ENCODE measurements around the gene MED27.

The MED27 gene

GRCh38 chr9:132025766-132026165 is 53.9 kb downstream of the MED27 start:
- DNase-seq (ENCODE audit: low read depth in 1 of 2, low spot score in 1 of 2) = no peak
- TF ChIP-seq, protein P1, sequence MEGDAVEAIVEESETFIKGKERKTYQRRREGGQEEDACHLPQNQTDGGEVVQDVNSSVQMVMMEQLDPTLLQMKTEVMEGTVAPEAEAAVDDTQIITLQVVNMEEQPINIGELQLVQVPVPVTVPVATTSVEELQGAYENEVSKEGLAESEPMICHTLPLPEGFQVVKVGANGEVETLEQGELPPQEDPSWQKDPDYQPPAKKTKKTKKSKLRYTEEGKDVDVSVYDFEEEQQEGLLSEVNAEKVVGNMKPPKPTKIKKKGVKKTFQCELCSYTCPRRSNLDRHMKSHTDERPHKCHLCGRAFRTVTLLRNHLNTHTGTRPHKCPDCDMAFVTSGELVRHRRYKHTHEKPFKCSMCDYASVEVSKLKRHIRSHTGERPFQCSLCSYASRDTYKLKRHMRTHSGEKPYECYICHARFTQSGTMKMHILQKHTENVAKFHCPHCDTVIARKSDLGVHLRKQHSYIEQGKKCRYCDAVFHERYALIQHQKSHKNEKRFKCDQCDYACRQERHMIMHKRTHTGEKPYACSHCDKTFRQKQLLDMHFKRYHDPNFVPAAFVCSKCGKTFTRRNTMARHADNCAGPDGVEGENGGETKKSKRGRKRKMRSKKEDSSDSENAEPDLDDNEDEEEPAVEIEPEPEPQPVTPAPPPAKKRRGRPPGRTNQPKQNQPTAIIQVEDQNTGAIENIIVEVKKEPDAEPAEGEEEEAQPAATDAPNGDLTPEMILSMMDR (IDR thresholded peaks at IDR 0.05; ENCODE audit: insufficient read depth, low read length) = no peak
- no peak for TF ChIP-seq SPI1 (IDR thresholded peaks at IDR 0.05; ENCODE audit: borderline replicate concordance, low read depth)
- no peak for TF ChIP-seq POLR2AphosphoS5 (IDR thresholded peaks at IDR 0.05; ENCODE audit: low read depth)
- TF ChIP-seq GABPA (IDR thresholded peaks at IDR 0.05; ENCODE audit: low read depth) = no peak
- TF ChIP-seq, protein P2, sequence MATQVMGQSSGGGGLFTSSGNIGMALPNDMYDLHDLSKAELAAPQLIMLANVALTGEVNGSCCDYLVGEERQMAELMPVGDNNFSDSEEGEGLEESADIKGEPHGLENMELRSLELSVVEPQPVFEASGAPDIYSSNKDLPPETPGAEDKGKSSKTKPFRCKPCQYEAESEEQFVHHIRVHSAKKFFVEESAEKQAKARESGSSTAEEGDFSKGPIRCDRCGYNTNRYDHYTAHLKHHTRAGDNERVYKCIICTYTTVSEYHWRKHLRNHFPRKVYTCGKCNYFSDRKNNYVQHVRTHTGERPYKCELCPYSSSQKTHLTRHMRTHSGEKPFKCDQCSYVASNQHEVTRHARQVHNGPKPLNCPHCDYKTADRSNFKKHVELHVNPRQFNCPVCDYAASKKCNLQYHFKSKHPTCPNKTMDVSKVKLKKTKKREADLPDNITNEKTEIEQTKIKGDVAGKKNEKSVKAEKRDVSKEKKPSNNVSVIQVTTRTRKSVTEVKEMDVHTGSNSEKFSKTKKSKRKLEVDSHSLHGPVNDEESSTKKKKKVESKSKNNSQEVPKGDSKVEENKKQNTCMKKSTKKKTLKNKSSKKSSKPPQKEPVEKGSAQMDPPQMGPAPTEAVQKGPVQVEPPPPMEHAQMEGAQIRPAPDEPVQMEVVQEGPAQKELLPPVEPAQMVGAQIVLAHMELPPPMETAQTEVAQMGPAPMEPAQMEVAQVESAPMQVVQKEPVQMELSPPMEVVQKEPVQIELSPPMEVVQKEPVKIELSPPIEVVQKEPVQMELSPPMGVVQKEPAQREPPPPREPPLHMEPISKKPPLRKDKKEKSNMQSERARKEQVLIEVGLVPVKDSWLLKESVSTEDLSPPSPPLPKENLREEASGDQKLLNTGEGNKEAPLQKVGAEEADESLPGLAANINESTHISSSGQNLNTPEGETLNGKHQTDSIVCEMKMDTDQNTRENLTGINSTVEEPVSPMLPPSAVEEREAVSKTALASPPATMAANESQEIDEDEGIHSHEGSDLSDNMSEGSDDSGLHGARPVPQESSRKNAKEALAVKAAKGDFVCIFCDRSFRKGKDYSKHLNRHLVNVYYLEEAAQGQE (IDR thresholded peaks at IDR 0.05; ENCODE audit: insufficient replicate concordance, low read depth) = no peak

GRCh38 chr9:132024589-132024988 is 55.1 kb downstream of the MED27 start:
- H3K27me3 ChIP-seq (ENCODE audit: insufficient read depth, poor library complexity, severe bottlenecking) = no peaks in the 10 kb centered on the region
- no peak for DNase-seq (ENCODE audit: low read depth in 1 of 2, low spot score in 1 of 2)
- TF ChIP-seq POLR2AphosphoS5 (IDR thresholded peaks at IDR 0.05; ENCODE audit: low read depth) (no peak), SPI1 (IDR thresholded peaks at IDR 0.05; ENCODE audit: borderline replicate concordance, low read depth) (no peak), GABPA (IDR thresholded peaks at IDR 0.05; ENCODE audit: low read depth) (no peak)
- TF ChIP-seq, protein P2 (IDR thresholded peaks at IDR 0.05; ENCODE audit: insufficient replicate concordance, low read depth) = no peak
- TF ChIP-seq, protein P1 (IDR thresholded peaks at IDR 0.05; ENCODE audit: insufficient read depth, low read length) = no peak
- H3K4me3 ChIP-seq (replicated peaks; ENCODE audit: insufficient read depth, low read length) = no peak overlapping the region
- no peak overlapping the region for H3K27ac ChIP-seq (replicated peaks)

More at GRCh38 chr9:132025766-132026165, 53.9 kb downstream of the MED27 start:
- Histone ChIP-seq H3K27me3 (ENCODE audit: insufficient read depth, poor library complexity, severe bottlenecking) (no peaks in the 10 kb centered on the region), H3K4me3 (replicated peaks; ENCODE audit: insufficient read depth, low read length) (no peak overlapping the region), H3K27ac (replicated peaks) (no peak overlapping the region)

DNA sequence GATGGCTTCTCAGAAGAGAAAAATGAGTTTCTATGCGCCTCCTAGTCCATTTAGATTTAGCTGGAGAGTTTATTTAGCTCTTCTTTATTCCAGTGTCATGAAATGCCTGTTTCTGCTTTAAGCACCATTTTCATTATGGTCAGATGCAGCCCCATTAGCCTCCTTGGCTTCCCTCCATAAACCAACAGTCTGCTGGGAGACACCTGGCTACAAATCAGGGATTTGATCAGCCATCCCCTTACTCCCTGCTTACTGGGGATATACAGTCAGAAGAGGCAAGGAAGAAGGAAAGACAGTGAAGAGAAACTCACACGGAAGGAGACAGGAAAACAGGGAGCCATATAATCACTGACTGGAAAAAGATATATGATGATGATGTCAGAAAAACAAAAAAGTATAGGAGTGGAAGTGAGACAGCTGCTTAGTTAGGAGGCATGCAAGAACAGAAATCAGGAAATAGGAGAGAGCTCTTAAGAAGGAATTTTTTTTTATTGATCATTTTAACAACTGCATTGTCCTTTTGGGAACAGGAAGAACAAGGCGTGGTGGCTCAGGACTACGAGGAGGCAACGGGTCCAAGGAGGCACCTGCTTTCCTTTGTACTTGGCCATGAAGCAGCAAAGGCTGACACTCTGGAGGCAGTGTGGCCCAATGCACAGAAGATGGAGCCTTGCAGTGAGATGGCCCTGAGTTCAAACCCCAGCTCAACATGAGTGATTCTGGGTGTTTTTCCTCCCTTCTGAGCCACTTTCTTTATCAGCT is 56.1 kb downstream of the MED27 start:
- Histone ChIP-seq H3K27ac (replicated peaks) (no peak overlapping the region), H3K27me3 (ENCODE audit: insufficient read depth, poor library complexity, severe bottlenecking) (no peaks in the 10 kb centered on the region), H3K4me3 (replicated peaks; ENCODE audit: insufficient read depth, low read length) (no peak overlapping the region)
- TF ChIP-seq, protein P1 (IDR thresholded peaks at IDR 0.05; ENCODE audit: insufficient read depth, low read length) = no peak
- TF ChIP-seq GABPA (IDR thresholded peaks at IDR 0.05; ENCODE audit: low read depth) (no peak), SPI1 (IDR thresholded peaks at IDR 0.05; ENCODE audit: borderline replicate concordance, low read depth) (no peak), POLR2AphosphoS5 (IDR thresholded peaks at IDR 0.05; ENCODE audit: low read depth) (no peak)
- TF ChIP-seq, protein P2 (IDR thresholded peaks at IDR 0.05; ENCODE audit: insufficient replicate concordance, low read depth) = no peak
- no peak for DNase-seq (ENCODE audit: low read depth in 1 of 2, low spot score in 1 of 2)

Measured in HL-60 (cell line).